GM23338 (cell line): ENCODE data around the gene EXOC6.

Source experiments
- CREB1 ChIP-seq: fragments of 250-450 bp; sonication (Bioruptor Pico); IDR thresholded peaks from 2 replicates; pipeline ENCODE4 v1.5.0; 2020; ENCODE audit warnings: low read depth, mild to moderate bottlenecking, moderate library complexity
- EZH2 ChIP-seq: fragments of 200-600 bp; sonication (generic); IDR thresholded peaks from one replicate; pipeline ENCODE4 v1.8.0; 2017; ENCODE audit warnings: antibody characterized with exemption, mild to moderate bottlenecking, low read depth; ENCODE audit not compliant: unreplicated experiment
- EZH2phosphoT487 ChIP-seq: fragments of 200-600 bp; sonication (generic); IDR thresholded peaks from one replicate; pipeline ENCODE4 v1.8.1; 2018; ENCODE audit warnings: antibody characterized with exemption; ENCODE audit not compliant: unreplicated experiment
- JUNB ChIP-seq: IDR thresholded peaks from one replicate; pipeline ENCODE4 v1.6.1; 2016; ENCODE audit warnings: antibody characterized with exemption; ENCODE audit not compliant: unreplicated experiment
- POLR2AphosphoS5 ChIP-seq: IDR thresholded peaks from 2 replicates; pipeline ENCODE4 v1.6.1; 2016; ENCODE audit warnings: antibody characterized with exemption, low read depth
- STAT1 ChIP-seq: IDR thresholded peaks from one replicate; pipeline ENCODE4 v1.6.1; 2016; ENCODE audit warnings: antibody characterized with exemption; ENCODE audit not compliant: unreplicated experiment
- ZNF331 ChIP-seq: fragments of 250-450 bp; sonication (Bioruptor Pico); IDR thresholded peaks from 2 replicates; pipeline ENCODE4 v1.5.0; 2020; ENCODE audit warnings: low read depth, mild to moderate bottlenecking, moderate library complexity
- TF ChIP-seq, protein P1 (sequence below), 2 experiments: fragments of 200-600 bp in 1 of 2; sonication (generic) in 1 of 2; conservative IDR thresholded peaks; 2 replicates each; pipeline versions ENCODE4 v1.5.1 to v1.6.1; 2016 to 2017; ENCODE audit warnings: antibody characterized with exemption in 2 of 2, low read depth in 2 of 2, mild to moderate bottlenecking in 2 of 2, moderate library complexity in 1 of 2
- TF ChIP-seq, protein P2 (sequence below): IDR thresholded peaks from one replicate; pipeline ENCODE4 v1.6.1; 2018; ENCODE audit warnings: antibody characterized with exemption; ENCODE audit not compliant: unreplicated experiment
- TF ChIP-seq, protein P3 (sequence below): IDR thresholded peaks from 2 replicates; pipeline ENCODE4 v1.6.1; 2016; ENCODE audit warnings: antibody characterized with exemption
- TF ChIP-seq, protein P4 (sequence below): fragments of 250-450 bp; sonication (Bioruptor Pico); IDR thresholded peaks from 2 replicates; pipeline ENCODE4 v1.5.0; 2020; ENCODE audit warnings: mild to moderate bottlenecking, moderate library complexity

DNA sequence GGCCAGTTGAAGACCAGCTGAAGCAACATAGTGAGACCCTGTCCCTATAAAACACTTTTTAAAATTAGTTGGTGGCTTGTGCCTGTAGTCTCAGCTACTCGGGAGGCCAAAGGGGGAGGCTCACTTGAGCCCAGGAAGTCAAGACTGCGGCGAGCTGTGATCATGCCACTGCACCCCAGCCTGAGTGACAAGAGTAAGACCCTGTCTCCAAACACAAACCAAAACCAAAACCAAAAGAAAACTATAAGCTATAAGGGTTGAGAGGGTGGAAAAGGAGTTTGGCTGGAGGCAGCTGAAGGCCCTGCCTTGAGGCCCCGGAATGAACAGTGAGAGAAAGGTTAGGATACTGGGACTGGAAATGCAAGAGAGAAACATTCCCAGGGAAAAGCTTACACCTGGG lies 10.9 kb upstream of the EXOC6 start:
- TF ChIP-seq, protein P1, sequence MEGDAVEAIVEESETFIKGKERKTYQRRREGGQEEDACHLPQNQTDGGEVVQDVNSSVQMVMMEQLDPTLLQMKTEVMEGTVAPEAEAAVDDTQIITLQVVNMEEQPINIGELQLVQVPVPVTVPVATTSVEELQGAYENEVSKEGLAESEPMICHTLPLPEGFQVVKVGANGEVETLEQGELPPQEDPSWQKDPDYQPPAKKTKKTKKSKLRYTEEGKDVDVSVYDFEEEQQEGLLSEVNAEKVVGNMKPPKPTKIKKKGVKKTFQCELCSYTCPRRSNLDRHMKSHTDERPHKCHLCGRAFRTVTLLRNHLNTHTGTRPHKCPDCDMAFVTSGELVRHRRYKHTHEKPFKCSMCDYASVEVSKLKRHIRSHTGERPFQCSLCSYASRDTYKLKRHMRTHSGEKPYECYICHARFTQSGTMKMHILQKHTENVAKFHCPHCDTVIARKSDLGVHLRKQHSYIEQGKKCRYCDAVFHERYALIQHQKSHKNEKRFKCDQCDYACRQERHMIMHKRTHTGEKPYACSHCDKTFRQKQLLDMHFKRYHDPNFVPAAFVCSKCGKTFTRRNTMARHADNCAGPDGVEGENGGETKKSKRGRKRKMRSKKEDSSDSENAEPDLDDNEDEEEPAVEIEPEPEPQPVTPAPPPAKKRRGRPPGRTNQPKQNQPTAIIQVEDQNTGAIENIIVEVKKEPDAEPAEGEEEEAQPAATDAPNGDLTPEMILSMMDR (conservative IDR thresholded peaks at IDR 0.05; ENCODE audit: low read depth in 2 of 2), result no peak
- TF ChIP-seq EZH2, result no peak
- TF ChIP-seq POLR2AphosphoS5, result no peak
- no peak for TF ChIP-seq CREB1 (CRISPR knock-in tag)
- TF ChIP-seq, protein P2, sequence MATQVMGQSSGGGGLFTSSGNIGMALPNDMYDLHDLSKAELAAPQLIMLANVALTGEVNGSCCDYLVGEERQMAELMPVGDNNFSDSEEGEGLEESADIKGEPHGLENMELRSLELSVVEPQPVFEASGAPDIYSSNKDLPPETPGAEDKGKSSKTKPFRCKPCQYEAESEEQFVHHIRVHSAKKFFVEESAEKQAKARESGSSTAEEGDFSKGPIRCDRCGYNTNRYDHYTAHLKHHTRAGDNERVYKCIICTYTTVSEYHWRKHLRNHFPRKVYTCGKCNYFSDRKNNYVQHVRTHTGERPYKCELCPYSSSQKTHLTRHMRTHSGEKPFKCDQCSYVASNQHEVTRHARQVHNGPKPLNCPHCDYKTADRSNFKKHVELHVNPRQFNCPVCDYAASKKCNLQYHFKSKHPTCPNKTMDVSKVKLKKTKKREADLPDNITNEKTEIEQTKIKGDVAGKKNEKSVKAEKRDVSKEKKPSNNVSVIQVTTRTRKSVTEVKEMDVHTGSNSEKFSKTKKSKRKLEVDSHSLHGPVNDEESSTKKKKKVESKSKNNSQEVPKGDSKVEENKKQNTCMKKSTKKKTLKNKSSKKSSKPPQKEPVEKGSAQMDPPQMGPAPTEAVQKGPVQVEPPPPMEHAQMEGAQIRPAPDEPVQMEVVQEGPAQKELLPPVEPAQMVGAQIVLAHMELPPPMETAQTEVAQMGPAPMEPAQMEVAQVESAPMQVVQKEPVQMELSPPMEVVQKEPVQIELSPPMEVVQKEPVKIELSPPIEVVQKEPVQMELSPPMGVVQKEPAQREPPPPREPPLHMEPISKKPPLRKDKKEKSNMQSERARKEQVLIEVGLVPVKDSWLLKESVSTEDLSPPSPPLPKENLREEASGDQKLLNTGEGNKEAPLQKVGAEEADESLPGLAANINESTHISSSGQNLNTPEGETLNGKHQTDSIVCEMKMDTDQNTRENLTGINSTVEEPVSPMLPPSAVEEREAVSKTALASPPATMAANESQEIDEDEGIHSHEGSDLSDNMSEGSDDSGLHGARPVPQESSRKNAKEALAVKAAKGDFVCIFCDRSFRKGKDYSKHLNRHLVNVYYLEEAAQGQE, result no peak
- no peak for TF ChIP-seq STAT1
- TF ChIP-seq EZH2phosphoT487, result no peak
- TF ChIP-seq, protein P3, sequence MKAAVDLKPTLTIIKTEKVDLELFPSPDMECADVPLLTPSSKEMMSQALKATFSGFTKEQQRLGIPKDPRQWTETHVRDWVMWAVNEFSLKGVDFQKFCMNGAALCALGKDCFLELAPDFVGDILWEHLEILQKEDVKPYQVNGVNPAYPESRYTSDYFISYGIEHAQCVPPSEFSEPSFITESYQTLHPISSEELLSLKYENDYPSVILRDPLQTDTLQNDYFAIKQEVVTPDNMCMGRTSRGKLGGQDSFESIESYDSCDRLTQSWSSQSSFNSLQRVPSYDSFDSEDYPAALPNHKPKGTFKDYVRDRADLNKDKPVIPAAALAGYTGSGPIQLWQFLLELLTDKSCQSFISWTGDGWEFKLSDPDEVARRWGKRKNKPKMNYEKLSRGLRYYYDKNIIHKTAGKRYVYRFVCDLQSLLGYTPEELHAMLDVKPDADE, result no peak
- no peak for TF ChIP-seq ZNF331 (CRISPR knock-in tag)
- no peak for TF ChIP-seq JUNB
- TF ChIP-seq, protein P4, sequence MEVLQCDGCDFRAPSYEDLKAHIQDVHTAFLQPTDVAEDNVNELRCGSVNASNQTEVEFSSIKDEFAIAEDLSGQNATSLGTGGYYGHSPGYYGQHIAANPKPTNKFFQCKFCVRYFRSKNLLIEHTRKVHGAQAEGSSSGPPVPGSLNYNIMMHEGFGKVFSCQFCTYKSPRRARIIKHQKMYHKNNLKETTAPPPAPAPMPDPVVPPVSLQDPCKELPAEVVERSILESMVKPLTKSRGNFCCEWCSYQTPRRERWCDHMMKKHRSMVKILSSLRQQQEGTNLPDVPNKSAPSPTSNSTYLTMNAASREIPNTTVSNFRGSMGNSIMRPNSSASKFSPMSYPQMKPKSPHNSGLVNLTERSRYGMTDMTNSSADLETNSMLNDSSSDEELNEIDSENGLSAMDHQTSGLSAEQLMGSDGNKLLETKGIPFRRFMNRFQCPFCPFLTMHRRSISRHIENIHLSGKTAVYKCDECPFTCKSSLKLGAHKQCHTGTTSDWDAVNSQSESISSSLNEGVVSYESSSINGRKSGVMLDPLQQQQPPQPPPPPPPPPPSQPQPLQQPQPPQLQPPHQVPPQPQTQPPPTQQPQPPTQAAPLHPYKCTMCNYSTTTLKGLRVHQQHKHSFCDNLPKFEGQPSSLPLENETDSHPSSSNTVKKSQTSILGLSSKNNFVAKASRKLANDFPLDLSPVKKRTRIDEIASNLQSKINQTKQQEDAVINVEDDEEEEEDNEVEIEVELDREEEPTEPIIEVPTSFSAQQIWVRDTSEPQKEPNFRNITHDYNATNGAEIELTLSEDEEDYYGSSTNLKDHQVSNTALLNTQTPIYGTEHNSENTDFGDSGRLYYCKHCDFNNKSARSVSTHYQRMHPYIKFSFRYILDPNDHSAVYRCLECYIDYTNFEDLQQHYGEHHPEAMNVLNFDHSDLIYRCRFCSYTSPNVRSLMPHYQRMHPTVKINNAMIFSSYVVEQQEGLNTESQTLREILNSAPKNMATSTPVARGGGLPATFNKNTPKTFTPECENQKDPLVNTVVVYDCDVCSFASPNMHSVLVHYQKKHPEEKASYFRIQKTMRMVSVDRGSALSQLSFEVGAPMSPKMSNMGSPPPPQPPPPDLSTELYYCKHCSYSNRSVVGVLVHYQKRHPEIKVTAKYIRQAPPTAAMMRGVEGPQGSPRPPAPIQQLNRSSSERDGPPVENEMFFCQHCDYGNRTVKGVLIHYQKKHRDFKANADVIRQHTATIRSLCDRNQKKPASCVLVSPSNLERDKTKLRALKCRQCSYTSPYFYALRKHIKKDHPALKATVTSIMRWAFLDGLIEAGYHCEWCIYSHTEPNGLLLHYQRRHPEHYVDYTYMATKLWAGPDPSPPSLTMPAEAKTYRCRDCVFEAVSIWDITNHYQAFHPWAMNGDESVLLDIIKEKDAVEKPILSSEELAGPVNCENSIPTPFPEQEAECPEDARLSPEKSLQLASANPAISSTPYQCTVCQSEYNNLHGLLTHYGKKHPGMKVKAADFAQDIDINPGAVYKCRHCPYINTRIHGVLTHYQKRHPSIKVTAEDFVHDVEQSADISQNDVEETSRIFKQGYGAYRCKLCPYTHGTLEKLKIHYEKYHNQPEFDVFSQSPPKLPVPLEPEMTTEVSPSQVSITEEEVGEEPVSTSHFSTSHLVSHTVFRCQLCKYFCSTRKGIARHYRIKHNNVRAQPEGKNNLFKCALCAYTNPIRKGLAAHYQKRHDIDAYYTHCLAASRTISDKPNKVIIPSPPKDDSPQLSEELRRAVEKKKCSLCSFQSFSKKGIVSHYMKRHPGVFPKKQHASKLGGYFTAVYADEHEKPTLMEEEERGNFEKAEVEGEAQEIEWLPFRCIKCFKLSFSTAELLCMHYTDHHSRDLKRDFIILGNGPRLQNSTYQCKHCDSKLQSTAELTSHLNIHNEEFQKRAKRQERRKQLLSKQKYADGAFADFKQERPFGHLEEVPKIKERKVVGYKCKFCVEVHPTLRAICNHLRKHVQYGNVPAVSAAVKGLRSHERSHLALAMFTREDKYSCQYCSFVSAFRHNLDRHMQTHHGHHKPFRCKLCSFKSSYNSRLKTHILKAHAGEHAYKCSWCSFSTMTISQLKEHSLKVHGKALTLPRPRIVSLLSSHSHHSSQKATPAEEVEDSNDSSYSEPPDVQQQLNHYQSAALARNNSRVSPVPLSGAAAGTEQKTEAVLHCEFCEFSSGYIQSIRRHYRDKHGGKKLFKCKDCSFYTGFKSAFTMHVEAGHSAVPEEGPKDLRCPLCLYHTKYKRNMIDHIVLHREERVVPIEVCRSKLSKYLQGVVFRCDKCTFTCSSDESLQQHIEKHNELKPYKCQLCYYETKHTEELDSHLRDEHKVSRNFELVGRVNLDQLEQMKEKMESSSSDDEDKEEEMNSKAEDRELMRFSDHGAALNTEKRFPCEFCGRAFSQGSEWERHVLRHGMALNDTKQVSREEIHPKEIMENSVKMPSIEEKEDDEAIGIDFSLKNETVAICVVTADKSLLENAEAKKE (CRISPR knock-in tag), result no peak
